ENCODE data around the gene SLC6A19.

GRCh38 chr5:1185038-1185627 lies 16.3 kb upstream of the SLC6A19 start:
- TF ChIP-seq POLR2A (IDR thresholded peaks at IDR 0.05; ENCODE audit: low read depth, low read length) (no peak), CTCF (conservative IDR thresholded peaks at IDR 0.05; ENCODE audit: low read depth, low read length) (no peak), FOS (IDR thresholded peaks at IDR 0.05; ENCODE audit: low read depth, low read length) (no peak), SMC3 (IDR thresholded peaks at IDR 0.05; ENCODE audit: low read depth, low read length) (no peak), MXI1 (IDR thresholded peaks at IDR 0.05; ENCODE audit: borderline replicate concordance, low read depth, low read length) (no peak)

All from IMR-90 (cell line).